ENCODE data around the gene CHRNB4. TPM values are rescaled to one million over a fixed set of nuclear protein-coding genes. Genes with fewer than 3 reads are reported as not detected.
A peak's percentile ranks its signal among the peaks of the same experiment; 100 is the strongest.

Gene CHRNB4
- total RNA-seq, 1 experiment from 2014 or later: not detected

GRCh38 chr15:78673917-78674444 is 33.0 kb upstream of the CHRNB4 start:
- Histone ChIP-seq H3K27ac (ENCODE audit: low read length) (no peak overlapping the region), H4K20me1 (ENCODE audit: insufficient read depth, low read depth, low read length) (no peaks in the 10 kb centered on the region)

GRCh38 chr15:78673476-78673875 is 32.5 kb upstream of the CHRNB4 start:
- Histone ChIP-seq H3K4me2 (ENCODE audit: low read depth, low read length, poor library complexity, severe bottlenecking) (no peak overlapping the region), H3K27ac (ENCODE audit: low read length) (no peak overlapping the region), H3K4me3 (ENCODE audit: low read length) (no peak overlapping the region), H3K9me3 (ENCODE audit: low read length) (no peaks in the 10 kb centered on the region), H3K36me3 (ENCODE audit: insufficient read depth, low read length) (no peaks in the 10 kb centered on the region), H3K79me2 (ENCODE audit: low read length) (no peaks in the 10 kb centered on the region), H2AFZ (ENCODE audit: low read length) (no peak overlapping the region), H4K20me1 (ENCODE audit: insufficient read depth, low read depth, low read length) (no peaks in the 10 kb centered on the region), H3K4me1 (ENCODE audit: low read length) (peaks cover 5% of the 10 kb centered on the region; the same call in 1 of the 2 replicates), H3K9ac (ENCODE audit: low read length) (no peak overlapping the region), H3K27me3 (ENCODE audit: low read length) (no peaks in the 10 kb centered on the region), H3K9me2 (replicated peaks; ENCODE audit: insufficient read depth, low read length) (no peaks in the 10 kb centered on the region)
- DNase-seq: no peak

More at GRCh38 chr15:78673917-78674444, 33.0 kb upstream of the CHRNB4 start:
- Histone ChIP-seq H3K79me2 (ENCODE audit: low read length) (no peaks in the 10 kb centered on the region), H3K27me3 (ENCODE audit: low read length) (no peaks in the 10 kb centered on the region), H3K36me3 (ENCODE audit: insufficient read depth, low read length) (no peaks in the 10 kb centered on the region), H3K4me2 (ENCODE audit: low read depth, low read length, poor library complexity, severe bottlenecking) (no peak overlapping the region), H2AFZ (ENCODE audit: low read length) (no peak overlapping the region), H3K9me2 (replicated peaks; ENCODE audit: insufficient read depth, low read length) (no peaks in the 10 kb centered on the region), H3K4me3 (ENCODE audit: low read length) (no peak overlapping the region), H3K4me1 (ENCODE audit: low read length) (peaks cover 4% of the 10 kb centered on the region; the same call in 1 of the 2 replicates), H3K9ac (ENCODE audit: low read length) (no peak overlapping the region), H3K9me3 (ENCODE audit: low read length) (no peaks in the 10 kb centered on the region)
- no peak for DNase-seq

GRCh38 chr15:78672285-78673014 is 31.4 kb upstream of the CHRNB4 start:
- Histone ChIP-seq H3K9ac (ENCODE audit: low read length) (no peak overlapping the region), H3K27me3 (ENCODE audit: low read length) (no peaks in the 10 kb centered on the region)

GRCh38 chr15:78671626-78672211 is 30.7 kb upstream of the CHRNB4 start:
- no peak for DNase-seq
- Histone ChIP-seq H3K4me3 (ENCODE audit: low read length) (no peak overlapping the region), H3K4me2 (ENCODE audit: low read depth, low read length, poor library complexity, severe bottlenecking) (no peak overlapping the region), H3K27me3 (ENCODE audit: low read length) (no peaks in the 10 kb centered on the region), H3K27ac (ENCODE audit: low read length) (no peak overlapping the region), H4K20me1 (ENCODE audit: insufficient read depth, low read depth, low read length) (no peaks in the 10 kb centered on the region), H3K9ac (ENCODE audit: low read length) (no peak overlapping the region), H3K36me3 (ENCODE audit: insufficient read depth, low read length) (no peaks in the 10 kb centered on the region), H3K9me3 (ENCODE audit: low read length) (no peaks in the 10 kb centered on the region), H3K4me1 (ENCODE audit: low read length) (peaks cover 5% of the 10 kb centered on the region; the same call in 1 of the 2 replicates), H2AFZ (ENCODE audit: low read length) (no peak overlapping the region), H3K79me2 (ENCODE audit: low read length) (no peaks in the 10 kb centered on the region), H3K9me2 (replicated peaks; ENCODE audit: insufficient read depth, low read length) (no peaks in the 10 kb centered on the region)

More at GRCh38 chr15:78672285-78673014, 31.4 kb upstream of the CHRNB4 start:
- Histone ChIP-seq H3K9me2 (replicated peaks; ENCODE audit: insufficient read depth, low read length) (no peaks in the 10 kb centered on the region), H3K27ac (ENCODE audit: low read length) (no peak overlapping the region), H3K36me3 (ENCODE audit: insufficient read depth, low read length) (no peaks in the 10 kb centered on the region), H3K4me2 (ENCODE audit: low read depth, low read length, poor library complexity, severe bottlenecking) (no peak overlapping the region), H3K4me3 (ENCODE audit: low read length) (no peak overlapping the region), H3K79me2 (ENCODE audit: low read length) (no peaks in the 10 kb centered on the region), H3K9me3 (ENCODE audit: low read length) (no peaks in the 10 kb centered on the region), H2AFZ (ENCODE audit: low read length) (no peak overlapping the region), H3K4me1 (ENCODE audit: low read length) (peaks cover 5% of the 10 kb centered on the region; the same call in 1 of the 2 replicates), H4K20me1 (ENCODE audit: insufficient read depth, low read depth, low read length) (no peaks in the 10 kb centered on the region)
- DNase-seq: no peak

- Histone ChIP-seq H3K9me2 (replicated peaks; ENCODE audit: insufficient read depth, low read length) (no peaks in the 10 kb centered on the region), H3K4me3 (ENCODE audit: low read length) (no peak overlapping the region), H4K20me1 (ENCODE audit: insufficient read depth, low read depth, low read length) (no peaks in the 10 kb centered on the region), H3K4me2 (ENCODE audit: low read depth, low read length, poor library complexity, severe bottlenecking) (no peak overlapping the region), H3K9ac (ENCODE audit: low read length) (no peak overlapping the region), H3K36me3 (ENCODE audit: insufficient read depth, low read length) (no peaks in the 10 kb centered on the region), H3K27ac (ENCODE audit: low read length) (no peak overlapping the region), H3K4me1 (ENCODE audit: low read length) (peaks cover 15% of the 10 kb centered on the region), H2AFZ (ENCODE audit: low read length) (no peak overlapping the region), H3K9me3 (ENCODE audit: low read length) (no peaks in the 10 kb centered on the region), H3K79me2 (ENCODE audit: low read length) (no peaks in the 10 kb centered on the region), H3K27me3 (ENCODE audit: low read length) (no peaks in the 10 kb centered on the region)
- no peak for DNase-seq
Observed at GRCh38 chr15:78668987-78669386, 28.0 kb upstream of the CHRNB4 start.

- H3K79me2 ChIP-seq (ENCODE audit: low read length): no peaks in the 10 kb centered on the region
- H3K9me3 ChIP-seq (ENCODE audit: low read length): no peaks in the 10 kb centered on the region
- no peak overlapping the region for H3K4me3 ChIP-seq (ENCODE audit: low read length)
- no peak overlapping the region for H3K9ac ChIP-seq (ENCODE audit: low read length)
- H3K36me3 ChIP-seq (ENCODE audit: insufficient read depth, low read length): no peaks in the 10 kb centered on the region
- H2AFZ ChIP-seq (ENCODE audit: low read length): no peak overlapping the region
- no peak for DNase-seq
- no peaks in the 10 kb centered on the region for H3K9me2 ChIP-seq (replicated peaks; ENCODE audit: insufficient read depth, low read length)
- peaks cover 21% of the 10 kb centered on the region for H3K4me1 ChIP-seq (ENCODE audit: low read length)
- no peak overlapping the region for H3K4me2 ChIP-seq (ENCODE audit: low read depth, low read length, poor library complexity, severe bottlenecking)
- no peaks in the 10 kb centered on the region for H3K27me3 ChIP-seq (ENCODE audit: low read length)
- H3K27ac ChIP-seq (ENCODE audit: low read length): no peak overlapping the region
- no peaks in the 10 kb centered on the region for H4K20me1 ChIP-seq (ENCODE audit: insufficient read depth, low read depth, low read length)
Observed at GRCh38 chr15:78667578-78668236, 26.7 kb upstream of the CHRNB4 start.

GRCh38 chr15:78666010-78666409 is 25.0 kb upstream of the CHRNB4 start:
- Histone ChIP-seq H3K9ac (ENCODE audit: low read length) (no peak overlapping the region), H3K27ac (ENCODE audit: low read length) (no peak overlapping the region), H3K9me3 (ENCODE audit: low read length) (no peaks in the 10 kb centered on the region), H3K27me3 (ENCODE audit: low read length) (no peaks in the 10 kb centered on the region), H3K9me2 (replicated peaks; ENCODE audit: insufficient read depth, low read length) (no peaks in the 10 kb centered on the region), H3K4me3 (ENCODE audit: low read length) (no peak overlapping the region), H4K20me1 (ENCODE audit: insufficient read depth, low read depth, low read length) (no peaks in the 10 kb centered on the region), H2AFZ (ENCODE audit: low read length) (no peak overlapping the region), H3K4me1 (ENCODE audit: low read length) (peaks cover 21% of the 10 kb centered on the region), H3K79me2 (ENCODE audit: low read length) (no peaks in the 10 kb centered on the region), H3K4me2 (ENCODE audit: low read depth, low read length, poor library complexity, severe bottlenecking) (no peak overlapping the region), H3K36me3 (ENCODE audit: insufficient read depth, low read length) (no peaks in the 10 kb centered on the region)
- no peak for DNase-seq

- no peaks in the 10 kb centered on the region for H3K79me2 ChIP-seq (ENCODE audit: low read length)
- H3K9ac ChIP-seq (ENCODE audit: low read length): no peak overlapping the region
- no peaks in the 10 kb centered on the region for H3K36me3 ChIP-seq (ENCODE audit: insufficient read depth, low read length)
- H3K4me3 ChIP-seq (ENCODE audit: low read length): no peak overlapping the region
- H4K20me1 ChIP-seq (ENCODE audit: insufficient read depth, low read depth, low read length): no peaks in the 10 kb centered on the region
- H3K27me3 ChIP-seq (ENCODE audit: low read length): no peaks in the 10 kb centered on the region
- H3K27ac ChIP-seq (ENCODE audit: low read length): no peak overlapping the region
- DNase-seq: no peak
- H3K4me1 ChIP-seq (ENCODE audit: low read length): peaks cover 16% of the 10 kb centered on the region
- peak overlapping the region; percentile 27 for H3K4me2 ChIP-seq (ENCODE audit: low read depth, low read length, poor library complexity, severe bottlenecking)
- no peak overlapping the region for H2AFZ ChIP-seq (ENCODE audit: low read length)
- no peaks in the 10 kb centered on the region for H3K9me2 ChIP-seq (replicated peaks; ENCODE audit: insufficient read depth, low read length)
- H3K9me3 ChIP-seq (ENCODE audit: low read length): no peaks in the 10 kb centered on the region
Observed at GRCh38 chr15:78663703-78664102, 22.7 kb upstream of the CHRNB4 start.
